CD4-positive, alpha-beta T cell treated with Interleukin-12 subunit alpha and Interleukin-12 subunit beta, for 1 hour (primary cell): ENCODE data around the gene XXYLT1.
"Not testable (repeated sequence)": the region's sequence is repeated elsewhere in the genome, so short reads cannot be mapped to it uniquely, and the experiment has no call there.

Experiments used
- DNase-seq: peaks from one replicate; pipeline ENCODE4 v3.0.0-alpha.2; 2020

XXYLT1 gene

DNA sequence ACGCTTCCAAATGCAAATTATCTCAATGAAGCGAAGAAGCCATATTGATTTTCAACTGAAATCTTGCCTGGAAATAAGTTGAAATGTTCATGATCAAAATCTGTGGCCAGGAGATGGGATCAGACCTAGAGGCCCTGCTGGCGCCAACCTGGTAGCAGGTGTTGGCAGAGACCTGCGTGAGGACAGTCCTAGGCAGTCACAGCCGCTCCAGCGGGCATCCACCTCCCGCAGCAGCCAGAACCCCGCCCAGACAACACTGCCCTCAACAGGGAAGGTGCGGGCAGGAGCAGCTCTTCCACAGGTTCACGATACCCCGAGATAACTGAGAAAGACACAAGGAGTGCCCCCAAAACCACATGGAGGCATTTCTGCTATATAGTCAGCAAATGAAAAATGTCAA lies 145.3 kb downstream of the XXYLT1 start:
- DNase-seq: no peak

DNA sequence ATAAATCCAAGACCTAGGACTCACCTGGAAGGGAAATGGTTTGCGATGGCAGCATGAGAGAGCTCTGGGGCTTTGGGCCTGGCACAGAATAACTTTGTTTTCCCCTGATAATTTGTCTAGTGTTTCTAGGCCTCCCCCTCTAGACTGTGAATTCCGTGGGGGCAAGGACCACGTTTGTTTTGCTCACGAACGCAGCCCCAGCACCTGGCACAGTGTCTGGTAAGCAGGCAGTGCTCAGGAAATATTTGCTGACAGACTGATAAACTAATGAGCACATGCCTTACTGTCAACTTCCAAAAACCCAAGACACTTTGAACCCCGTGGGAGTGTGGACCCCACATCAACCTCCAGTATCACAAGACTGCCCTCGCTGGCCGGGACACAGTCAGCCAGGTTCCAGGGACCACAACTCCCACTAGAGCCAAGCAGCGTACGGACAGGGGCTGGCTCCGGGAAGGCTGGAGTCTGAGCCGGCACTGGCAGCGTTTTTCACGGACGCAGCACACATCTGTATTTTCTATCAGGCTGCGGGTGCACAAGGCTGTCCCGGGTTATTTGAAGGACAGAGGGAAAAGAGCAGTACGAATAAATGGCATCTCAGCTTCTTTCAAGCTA lies 146.5 kb downstream of the XXYLT1 start:
- no peak for DNase-seq

- no peak for DNase-seq
Observed at GRCh38 chr3:195123281-195123691, 147.7 kb downstream of the XXYLT1 start.

GRCh38 chr3:195122261-195122660 lies 148.7 kb downstream of the XXYLT1 start:
- DNase-seq: no peak

- DNase-seq: no peak
Observed at GRCh38 chr3:195120267-195120601, 150.7 kb downstream of the XXYLT1 start.

DNA sequence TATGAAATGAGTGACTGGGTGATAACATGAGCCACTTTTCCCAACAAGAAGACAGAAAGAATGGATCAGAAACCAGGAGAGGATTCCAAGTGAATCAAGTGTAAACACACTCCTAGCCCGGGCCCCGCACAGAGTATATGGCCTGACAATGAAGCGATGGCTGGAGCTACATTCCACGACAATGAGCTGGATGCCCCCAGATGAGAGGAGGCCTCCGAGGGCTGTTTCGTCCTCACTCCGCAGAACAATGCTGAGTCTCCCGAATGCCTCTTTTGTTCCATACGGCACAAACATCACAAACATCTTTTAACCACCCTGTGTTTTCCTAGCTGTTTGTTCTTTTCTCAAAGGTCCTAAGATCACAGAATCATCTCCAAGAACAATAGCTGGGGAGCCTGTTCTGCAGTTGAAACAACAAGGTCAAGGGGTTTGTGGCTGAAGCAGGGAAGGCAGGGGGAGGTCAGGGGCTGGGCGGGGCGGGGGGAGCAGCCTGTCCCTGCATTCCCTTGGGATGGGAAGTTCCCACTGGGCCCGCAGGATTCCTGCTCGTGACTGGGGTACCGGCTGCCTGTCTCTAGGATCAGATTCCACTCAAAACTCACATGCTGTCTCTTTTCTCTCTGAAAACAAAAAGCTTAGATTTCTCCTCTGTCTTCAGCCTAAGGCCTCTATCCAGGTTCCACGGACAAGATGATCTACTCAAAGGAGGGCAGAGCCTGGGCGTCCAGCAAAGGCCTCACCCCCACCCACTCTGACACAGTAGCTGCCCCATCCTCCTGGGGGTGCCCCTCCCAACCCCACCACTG lies 151.3 kb downstream of the XXYLT1 start:
- DNase-seq: no peak

GRCh38 chr3:195118671-195119070 lies 152.3 kb downstream of the XXYLT1 start:
- DNase-seq: no peak

DNA sequence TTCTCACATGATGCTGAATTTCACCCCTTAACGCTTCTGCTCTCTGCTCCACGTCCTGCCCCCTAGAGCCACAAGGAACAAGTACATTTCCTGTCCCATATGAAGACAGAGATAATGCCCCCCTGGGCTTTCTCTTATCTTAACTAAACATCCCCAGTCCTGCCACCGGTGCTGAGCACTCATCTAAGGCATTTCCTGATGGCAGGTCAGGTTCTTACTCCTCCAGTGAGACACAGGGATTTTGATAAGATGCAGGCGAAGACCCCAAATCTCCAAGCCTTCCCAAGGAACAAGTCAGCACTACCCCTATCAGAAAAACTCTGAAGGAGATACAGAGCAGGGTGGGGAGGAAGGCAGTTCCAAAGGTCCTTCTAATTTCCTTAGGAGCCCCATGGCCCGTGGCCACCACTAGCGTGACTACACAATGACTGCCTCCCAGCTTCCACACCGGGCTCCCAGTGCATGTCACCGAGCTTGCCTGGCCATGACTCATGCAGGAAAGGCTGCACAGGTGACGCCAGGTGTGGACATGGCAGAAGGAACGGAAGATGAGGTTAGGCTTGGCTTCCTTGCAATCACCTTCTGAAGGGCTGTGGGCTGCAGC lies 152.9 kb downstream of the XXYLT1 start:
- no peak for DNase-seq

DNA sequence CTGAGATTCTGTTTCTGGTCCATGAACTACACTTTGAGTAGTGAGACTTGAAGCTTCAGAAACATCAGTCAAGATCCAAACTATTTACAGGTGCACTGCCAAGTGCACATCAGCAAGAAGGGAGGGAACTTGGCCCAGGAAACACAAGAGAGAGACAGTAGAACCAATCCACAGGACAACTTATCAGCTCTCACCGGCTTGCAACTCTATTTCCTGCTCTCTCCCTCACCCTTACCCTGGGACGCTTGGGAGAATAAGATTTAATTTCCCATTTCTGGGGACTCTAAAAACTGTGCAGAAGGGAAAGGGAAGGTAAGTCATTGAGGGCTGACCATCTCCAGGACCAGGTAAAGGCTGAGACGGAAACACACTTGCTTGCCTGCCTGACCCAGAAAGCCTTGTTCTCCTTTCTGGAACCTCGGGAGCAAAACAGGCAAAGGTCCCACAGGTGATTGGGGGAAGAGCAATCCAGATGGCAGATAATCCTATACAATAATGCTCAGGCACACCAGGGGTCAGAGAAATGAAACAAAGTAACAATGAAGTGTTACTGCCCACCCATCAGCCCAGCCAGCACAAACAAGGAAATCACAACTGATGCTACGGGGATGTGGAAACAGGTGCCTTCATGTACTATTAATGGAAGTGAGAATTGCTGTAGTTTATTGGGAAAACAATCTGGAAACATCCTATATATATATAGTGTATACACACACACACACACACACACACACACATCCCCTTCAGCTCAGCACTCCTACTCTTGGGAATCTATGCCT lies 154.4 kb downstream of the XXYLT1 start:
- DNase-seq: no peak

DNA sequence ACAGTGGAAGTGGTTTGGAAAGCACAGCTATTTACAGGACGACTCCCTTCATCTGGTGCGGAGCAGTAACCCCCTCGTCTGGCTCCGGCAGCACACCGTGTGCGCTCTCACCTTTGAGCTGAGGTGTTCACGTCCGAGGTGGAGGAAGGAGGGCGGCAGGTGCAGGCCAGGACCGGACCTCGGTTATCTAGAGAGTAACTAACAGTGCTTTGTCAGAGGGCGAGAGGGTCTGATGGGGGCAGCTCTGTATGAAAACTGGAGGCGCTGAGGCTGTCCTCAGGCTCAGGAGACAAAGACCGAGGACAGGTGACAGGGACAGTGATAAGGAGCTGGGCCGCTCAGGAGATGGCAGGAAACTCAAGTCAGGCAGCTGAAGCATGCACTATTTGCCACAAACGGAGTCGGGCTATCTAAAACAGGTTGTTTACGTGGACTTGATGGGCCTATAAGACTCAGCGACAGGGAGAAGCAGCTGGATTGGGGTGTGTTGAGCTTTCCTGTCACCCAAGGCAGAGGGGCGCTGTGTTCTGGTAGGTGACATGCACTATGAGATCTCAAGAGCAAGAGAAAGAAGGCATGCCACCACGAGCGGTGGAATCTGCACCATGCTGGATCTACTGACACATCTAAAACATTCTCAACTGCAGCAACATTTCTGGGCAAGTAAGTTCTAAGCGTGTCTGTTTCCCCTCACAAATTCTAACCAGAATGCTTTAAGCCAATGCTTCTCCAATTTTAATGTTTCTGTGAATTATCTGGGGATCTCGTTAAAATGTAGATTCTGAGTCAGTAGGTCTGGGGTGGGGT lies 155.2 kb downstream of the XXYLT1 start:
- DNase-seq: no peak

- DNase-seq: no peak
Observed at GRCh38 chr3:195114786-195115599, 156.0 kb downstream of the XXYLT1 start.

GRCh38 chr3:195113536-195114425 lies 157.2 kb downstream of the XXYLT1 start:
- no peak for DNase-seq

GRCh38 chr3:195113048-195113447 lies 157.9 kb downstream of the XXYLT1 start:
- no peak for DNase-seq

- DNase-seq: no peak
Observed at GRCh38 chr3:195112361-195112791, 158.6 kb downstream of the XXYLT1 start.

- no peak for DNase-seq
Observed at GRCh38 chr3:195111766-195112165, 159.2 kb downstream of the XXYLT1 start.

GRCh38 chr3:195111319-195111705 lies 159.6 kb downstream of the XXYLT1 start:
- DNase-seq: no peak

DNA sequence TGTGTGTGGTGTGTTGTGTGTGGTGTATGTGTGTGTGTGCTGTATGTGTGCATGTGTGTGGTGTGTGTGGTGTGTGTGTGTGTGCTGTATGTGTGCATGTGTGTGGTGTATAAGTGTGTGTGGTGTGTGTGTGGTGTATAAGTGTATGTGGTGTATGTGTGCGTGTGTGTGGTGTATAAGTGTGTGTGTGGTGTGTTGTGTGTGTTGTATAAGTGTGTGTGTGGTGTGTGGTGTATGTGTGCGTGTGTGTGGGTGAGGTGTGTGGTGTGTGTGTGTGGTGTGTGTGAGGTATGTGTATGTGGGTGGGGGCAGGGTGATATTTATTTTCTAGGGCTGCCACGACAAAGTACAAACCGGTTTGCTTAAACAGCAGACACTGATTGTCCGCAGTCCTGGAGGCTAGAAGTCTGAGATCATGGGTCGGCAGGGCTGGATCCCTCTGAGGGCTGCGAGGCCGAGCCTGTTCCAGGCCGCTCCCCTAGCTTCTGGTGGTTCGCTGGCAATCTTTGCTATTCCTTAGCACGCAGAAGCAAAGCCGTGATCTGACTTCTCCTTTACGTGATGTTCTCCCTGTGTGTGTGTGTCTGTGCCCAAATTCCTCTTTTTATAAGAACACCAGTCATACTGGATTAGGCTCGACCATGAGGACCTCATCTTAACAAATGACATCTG lies 160.2 kb downstream of the XXYLT1 start:
- no peak for DNase-seq

DNA sequence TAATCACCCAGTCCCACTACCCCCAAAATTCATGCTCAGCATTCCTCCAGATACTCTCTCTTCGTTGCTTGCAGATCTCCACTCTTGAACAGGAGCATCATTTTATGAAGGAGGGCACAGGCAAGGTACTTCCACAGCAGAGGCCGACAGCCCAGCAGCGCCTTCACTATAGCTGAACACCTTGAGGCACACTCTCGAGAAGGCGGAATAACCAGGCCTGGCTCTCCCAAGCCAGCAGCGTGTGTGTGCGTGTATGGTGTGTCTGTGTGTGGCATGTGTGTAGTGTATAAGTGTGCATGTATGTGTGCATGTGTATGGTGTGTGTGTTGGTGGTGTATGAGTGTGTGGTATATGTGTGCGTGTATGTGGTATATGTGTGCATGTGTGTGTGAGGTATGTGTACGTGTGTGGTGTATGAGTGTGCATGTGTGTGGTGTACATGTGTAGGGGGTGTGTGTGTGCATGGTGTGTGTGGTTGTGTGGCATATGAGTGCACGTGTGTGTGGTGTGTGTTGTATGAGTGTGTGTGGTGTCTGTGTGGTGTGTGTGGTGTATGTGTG lies 161.8 kb downstream of the XXYLT1 start:
- DNase-seq: no peak

- DNase-seq: no peak
Observed at GRCh38 chr3:195107593-195107992, 163.4 kb downstream of the XXYLT1 start.

DNA sequence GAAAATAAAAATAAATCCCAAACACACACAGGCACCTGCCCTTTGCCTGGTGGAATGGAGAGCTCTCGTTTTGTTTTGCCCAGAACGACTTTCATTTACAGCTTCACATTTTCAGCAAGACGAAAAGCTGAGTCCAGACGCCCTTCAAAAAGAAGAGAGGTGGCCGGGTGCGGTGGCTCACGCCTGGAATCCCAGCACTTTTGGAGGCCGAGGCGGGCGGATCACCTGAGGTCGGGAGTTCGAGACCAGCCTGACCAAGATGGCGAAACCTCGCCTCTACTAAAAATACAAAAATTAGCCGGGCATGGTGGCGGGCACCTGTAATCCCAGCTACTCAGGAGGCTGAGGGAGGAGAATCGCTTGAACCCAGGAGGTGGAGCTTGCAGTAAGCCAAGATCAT lies 163.9 kb downstream of the XXYLT1 start:
- DNase-seq: not testable (repeated sequence)
